ENCODE results near the gene HTD2.

Gene HTD2

GRCh38 chr3:58345457-58345856, 39.1 kb downstream of the HTD2 start:
- Mint-ChIP-seq H3K27me3 (no peaks in the 10 kb centered on the region), H3K36me3 (ENCODE audit: insufficient read depth) (peaks cover 3% of the 10 kb centered on the region), H3K9me3 (no peaks in the 10 kb centered on the region), H3K27ac (no peak overlapping the region), H3K4me1 (ENCODE audit: low read depth in 2 of 2) (peaks cover 20 to 36% of the 10 kb centered on the region in 2 donors), H3K4me3 (no peak overlapping the region)
- no peak for ATAC-seq (replicated peaks)
- no peak for DNase-seq

GRCh38 chr3:58346368-58346767, 40.0 kb downstream of the HTD2 start:
- no peak overlapping the region for H3K27ac Mint-ChIP-seq
- no peak overlapping the region for H3K4me3 Mint-ChIP-seq
- no peaks in the 10 kb centered on the region for H3K36me3 Mint-ChIP-seq (ENCODE audit: insufficient read depth)
- H3K27me3 Mint-ChIP-seq = no peaks in the 10 kb centered on the region
- no peak for ATAC-seq (replicated peaks)
- H3K4me1 Mint-ChIP-seq (ENCODE audit: low read depth in 2 of 2) = peaks cover 20 to 43% of the 10 kb centered on the region in 2 donors
- no peaks in the 10 kb centered on the region for H3K9me3 Mint-ChIP-seq
- DNase-seq = no peak

GRCh38 chr3:58347984-58348383, 41.7 kb downstream of the HTD2 start:
- no peaks in the 10 kb centered on the region for H3K9me3 Mint-ChIP-seq
- H3K27me3 Mint-ChIP-seq = no peaks in the 10 kb centered on the region
- H3K4me1 Mint-ChIP-seq (ENCODE audit: low read depth in 2 of 2) = peaks cover 24 to 51% of the 10 kb centered on the region in 2 donors
- H3K27ac Mint-ChIP-seq = peak overlapping the region in 1 of 2 donors; percentile 45
- DNase-seq = no peak
- no peak overlapping the region for H3K4me3 Mint-ChIP-seq
- ATAC-seq (replicated peaks) = no peak
- H3K36me3 Mint-ChIP-seq (ENCODE audit: insufficient read depth) = peaks cover under 1% of the 10 kb centered on the region

GRCh38 chr3:58349792-58350626, 43.7 kb downstream of the HTD2 start:
- DNase-seq = no peak
- peak overlapping the region; percentile 38 to 67 for H3K27ac Mint-ChIP-seq
- ATAC-seq (replicated peaks) = peak; percentile 49

GRCh38 chr3:58350627-58351013, 44.3 kb downstream of the HTD2 start:
- no peak for ATAC-seq (replicated peaks)
- H3K27ac Mint-ChIP-seq = peak overlapping the region in 1 of 2 donors; percentile 67
- peaks cover 9% of the 10 kb centered on the region for H3K36me3 Mint-ChIP-seq (ENCODE audit: insufficient read depth)
- peak overlapping the region in 1 of 2 donors; percentile 51 for H3K4me3 Mint-ChIP-seq
- DNase-seq = no peak
- H3K9me3 Mint-ChIP-seq = no peaks in the 10 kb centered on the region
- peaks cover 34 to 55% of the 10 kb centered on the region in 2 donors for H3K4me1 Mint-ChIP-seq (ENCODE audit: low read depth in 2 of 2)
- no peaks in the 10 kb centered on the region for H3K27me3 Mint-ChIP-seq

More at GRCh38 chr3:58349792-58350626, 43.7 kb downstream of the HTD2 start:
- no peaks in the 10 kb centered on the region for H3K9me3 Mint-ChIP-seq
- H3K4me1 Mint-ChIP-seq (ENCODE audit: low read depth in 2 of 2) = peaks cover 35 to 56% of the 10 kb centered on the region in 2 donors
- H3K36me3 Mint-ChIP-seq (ENCODE audit: insufficient read depth) = peaks cover 9% of the 10 kb centered on the region
- H3K4me3 Mint-ChIP-seq = peak overlapping the region; percentile 40 to 51
- no peaks in the 10 kb centered on the region for H3K27me3 Mint-ChIP-seq

GRCh38 chr3:58351920-58352319, 45.6 kb downstream of the HTD2 start:
- Mint-ChIP-seq H3K9me3 (no peaks in the 10 kb centered on the region), H3K27me3 (no peaks in the 10 kb centered on the region), H3K36me3 (ENCODE audit: insufficient read depth) (peaks cover 9% of the 10 kb centered on the region), H3K4me3 (no peak overlapping the region), H3K4me1 (ENCODE audit: low read depth in 2 of 2) (peaks cover 31 to 50% of the 10 kb centered on the region in 2 donors), H3K27ac (no peak overlapping the region)
- no peak for ATAC-seq (replicated peaks)
- no peak for DNase-seq

- no peaks in the 10 kb centered on the region for H3K9me3 Mint-ChIP-seq
- ATAC-seq (replicated peaks) = no peak
- H3K27me3 Mint-ChIP-seq = no peaks in the 10 kb centered on the region
- no peak overlapping the region for H3K27ac Mint-ChIP-seq
- DNase-seq = no peak
- no peak overlapping the region for H3K4me3 Mint-ChIP-seq
- H3K4me1 Mint-ChIP-seq (ENCODE audit: low read depth in 2 of 2) = peaks cover 33 to 45% of the 10 kb centered on the region in 2 donors
- H3K36me3 Mint-ChIP-seq (ENCODE audit: insufficient read depth) = peaks cover 9% of the 10 kb centered on the region
These were observed 46.3 kb downstream of the HTD2 start for GRCh38 chr3:58352626-58353025.

- Mint-ChIP-seq H3K27me3 (no peaks in the 10 kb centered on the region), H3K9me3 (no peaks in the 10 kb centered on the region), H3K4me3 (peak overlapping the region; percentile 4 to 61), H3K4me1 (ENCODE audit: low read depth in 2 of 2) (peaks cover 33 to 40% of the 10 kb centered on the region in 2 donors), H3K36me3 (ENCODE audit: insufficient read depth) (peaks cover 9% of the 10 kb centered on the region), H3K27ac (peak overlapping the region; percentile 85 to 93)
- DNase-seq (no peak), ATAC-seq (replicated peaks) (peak; percentile 85)
These were observed 47.6 kb downstream of the HTD2 start for GRCh38 chr3:58353722-58354553.

GRCh38 chr3:58355179-58355578, 48.9 kb downstream of the HTD2 start:
- peaks cover 9% of the 10 kb centered on the region for H3K36me3 Mint-ChIP-seq (ENCODE audit: insufficient read depth)

GRCh38 chr3:58356054-58356453, 49.7 kb downstream of the HTD2 start:
- Mint-ChIP-seq H3K27ac (no peak overlapping the region), H3K27me3 (no peaks in the 10 kb centered on the region), H3K9me3 (no peaks in the 10 kb centered on the region), H3K36me3 (ENCODE audit: insufficient read depth) (peaks cover 9% of the 10 kb centered on the region), H3K4me3 (no peak overlapping the region), H3K4me1 (ENCODE audit: low read depth in 2 of 2) (peaks cover 21 to 23% of the 10 kb centered on the region in 2 donors)
- no peak for ATAC-seq (replicated peaks)
- DNase-seq = no peak

More at GRCh38 chr3:58355179-58355578, 48.9 kb downstream of the HTD2 start:
- H3K4me1 Mint-ChIP-seq (ENCODE audit: low read depth in 2 of 2) = peaks cover 24 to 30% of the 10 kb centered on the region in 2 donors
- no peak overlapping the region for H3K27ac Mint-ChIP-seq
- no peak for DNase-seq
- H3K4me3 Mint-ChIP-seq = no peak overlapping the region
- no peaks in the 10 kb centered on the region for H3K9me3 Mint-ChIP-seq
- no peak for ATAC-seq (replicated peaks)
- no peaks in the 10 kb centered on the region for H3K27me3 Mint-ChIP-seq

- H3K4me1 Mint-ChIP-seq (ENCODE audit: low read depth in 2 of 2) = peaks cover 19 to 21% of the 10 kb centered on the region in 2 donors
- peak overlapping the region; percentile 15 to 33 for H3K27ac Mint-ChIP-seq
- H3K9me3 Mint-ChIP-seq = no peaks in the 10 kb centered on the region
- DNase-seq (no peak), ATAC-seq (replicated peaks) (no peak)
- H3K4me3 Mint-ChIP-seq = no peak overlapping the region
- peaks cover 9% of the 10 kb centered on the region for H3K36me3 Mint-ChIP-seq (ENCODE audit: insufficient read depth)
- no peaks in the 10 kb centered on the region for H3K27me3 Mint-ChIP-seq
These were observed 51.1 kb downstream of the HTD2 start for GRCh38 chr3:58357402-58357801.

GRCh38 chr3:58358092-58358491, 51.8 kb downstream of the HTD2 start:
- H3K36me3 Mint-ChIP-seq (ENCODE audit: insufficient read depth) = peaks cover 7% of the 10 kb centered on the region
- H3K4me1 Mint-ChIP-seq (ENCODE audit: low read depth in 2 of 2) = peaks cover 17 to 18% of the 10 kb centered on the region in 2 donors
- no peak for ATAC-seq (replicated peaks)
- H3K27me3 Mint-ChIP-seq = no peaks in the 10 kb centered on the region
- H3K27ac Mint-ChIP-seq = no peak overlapping the region
- no peak overlapping the region for H3K4me3 Mint-ChIP-seq
- no peaks in the 10 kb centered on the region for H3K9me3 Mint-ChIP-seq
- no peak for DNase-seq

- Mint-ChIP-seq H3K27me3 (no peaks in the 10 kb centered on the region), H3K27ac (no peak overlapping the region), H3K36me3 (ENCODE audit: insufficient read depth) (peaks cover 6% of the 10 kb centered on the region), H3K4me3 (no peak overlapping the region), H3K4me1 (ENCODE audit: low read depth in 2 of 2) (peaks cover 12 to 13% of the 10 kb centered on the region in 2 donors), H3K9me3 (no peaks in the 10 kb centered on the region)
- ATAC-seq (replicated peaks) (no peak), DNase-seq (no peak)
These were observed 52.5 kb downstream of the HTD2 start for GRCh38 chr3:58358808-58359207.
